HepG2 (cell line): ENCODE measurements around the gene PLGRKT.

Source experiments
- ATF6 ChIP-seq: sonication (generic); formaldehyde crosslinking; conservative IDR thresholded peaks from 2 replicates; pipeline ENCODE4 v1.4.0; 2020; ENCODE audit warnings: missing genetic modification reagents
- HMGXB4 ChIP-seq, 2 experiments: sonication (generic) in 1 of 2; formaldehyde crosslinking in 1 of 2; IDR thresholded peaks; 2 replicates each; pipeline versions ENCODE4 v1.4.0 to v1.6.1; 2018 to 2020; ENCODE audit warnings: missing genetic modification reagents in 2 of 2, borderline replicate concordance in 1 of 2, low read depth in 1 of 2, mild to moderate bottlenecking in 1 of 2, missing biosample characterization in 1 of 2
- MXD4 ChIP-seq: IDR thresholded peaks from 2 replicates; pipeline ENCODE4 v1.6.1; 2016; ENCODE audit warnings: mild to moderate bottlenecking, missing biosample characterization, missing genetic modification reagents
- NCOA1 ChIP-seq: sonication (generic); formaldehyde crosslinking; IDR thresholded peaks from 2 replicates; pipeline ENCODE4 v1.9.0; 2021; ENCODE audit warnings: missing genetic modification reagents
- RBM22 ChIP-seq: fragments of 200-400 bp; formaldehyde crosslinking; optimal IDR thresholded peaks from 2 replicates; pipeline ENCODE3; 2017; ENCODE audit warnings: mild to moderate bottlenecking, low read length, moderate library complexity
- RXRA ChIP-seq: sonication (generic); formaldehyde crosslinking; IDR thresholded peaks from 2 replicates; pipeline ENCODE4 v1.5.1; 2020; ENCODE audit warnings: missing genetic modification reagents
- SUZ12 ChIP-seq: fragments of 150-350 bp; IDR thresholded peaks from 2 replicates; pipeline ENCODE4 v1.6.1; 2014; ENCODE audit warnings: low read depth, low read length
- ZBTB26 ChIP-seq: IDR thresholded peaks from 2 replicates; pipeline ENCODE4 v1.6.1; 2016; ENCODE audit warnings: missing compliant biosample characterization, missing genetic modification reagents, borderline replicate concordance
- ZHX2 ChIP-seq, 2 experiments: sonication (generic) in 1 of 2; formaldehyde crosslinking in 1 of 2; IDR thresholded peaks; 2 replicates each; pipeline versions ENCODE4 v1.6.1 to v1.9.0; 2014 to 2022; ENCODE audit warnings: antibody characterized with exemption in 1 of 2, borderline replicate concordance in 1 of 2, inconsistent platforms in 1 of 2, low read depth in 1 of 2, missing genetic modification reagents in 1 of 2
- ZNF335 ChIP-seq: sonication (generic); formaldehyde crosslinking; IDR thresholded peaks from 2 replicates; pipeline ENCODE4 v1.4.0; 2020; ENCODE audit warnings: missing genetic modification reagents
- ZNF740 ChIP-seq: sonication (generic); formaldehyde crosslinking; IDR thresholded peaks from 2 replicates; pipeline ENCODE4 v1.4.0; 2020; ENCODE audit warnings: missing genetic modification reagents

GRCh38 chr9:5485378-5486085 is 47.8 kb upstream of the PLGRKT start:
- TF ChIP-seq ZNF335, result no peak
- no peak for TF ChIP-seq ZBTB26 (CRISPR knock-in tag)
- TF ChIP-seq ZHX2 (IDR thresholded peaks at IDR 0.05; ENCODE audit: low read depth), result no peak
- no peak for TF ChIP-seq ZHX2 (CRISPR knock-in tag; IDR thresholded peaks at IDR 0.05; ENCODE audit: borderline replicate concordance)
- no peak for TF ChIP-seq NCOA1
- TF ChIP-seq ATF6, result no peak
- TF ChIP-seq MXD4 (CRISPR knock-in tag), result no peak
- TF ChIP-seq ZNF740 (CRISPR knock-in tag), result no peak
- no peak for TF ChIP-seq SUZ12
- TF ChIP-seq HMGXB4 (CRISPR knock-in tag; IDR thresholded peaks at IDR 0.05; ENCODE audit: borderline replicate concordance in 1 of 2, low read depth in 1 of 2), result no peak
- TF ChIP-seq RBM22, result no peak
- no peak for TF ChIP-seq RXRA
